Testis (tissue), 2 donors: ENCODE data around the gene LARGE2.

Experiments
- CTCF ChIP-seq, 3 experiments: fragments of 450-650 bp in 2 of 3; fragments of 200-600 bp in 1 of 3; sonication (generic) in 1 of 3; IDR thresholded peaks; one replicate each; pipeline ENCODE4 v1.5.1; 2016 to 2019; ENCODE audit warnings: antibody characterized with exemption in 3 of 3, mild to moderate bottlenecking in 2 of 3, moderate library complexity in 1 of 3
- POLR2A ChIP-seq: fragments of 450-650 bp; IDR thresholded peaks from one replicate; pipeline ENCODE4 v1.6.1; 2017; ENCODE audit warnings: antibody characterized with exemption, mild to moderate bottlenecking, moderate library complexity

GRCh38 chr11:45886816-45887520 lies 35.5 kb upstream of the LARGE2 start:
- TF ChIP-seq POLR2A (no peak), CTCF (IDR thresholded peaks at IDR 0.05) (no peak)
